Panc1 (cell line): ENCODE results near the gene RTL1.

Source experiments
- CTCF ChIP-seq: fragments of 450-650 bp; IDR thresholded peaks from 2 replicates; pipeline ENCODE4 v1.5.1; 2017; ENCODE audit warnings: mild to moderate bottlenecking
- POLR2AphosphoS5 ChIP-seq: IDR thresholded peaks from 2 replicates; pipeline ENCODE4 v1.6.1; 2012; ENCODE audit warnings: mild to moderate bottlenecking, low read depth, low read length, moderate library complexity
- REST ChIP-seq, 2 experiments: IDR thresholded peaks; 2 replicates each; pipeline ENCODE4 v1.6.1; 2011 to 2012; ENCODE audit warnings: low read depth in 2 of 2, control low read depth in 1 of 2, low read length in 1 of 2, mild to moderate bottlenecking in 1 of 2, moderate library complexity in 1 of 2; ENCODE audit not compliant: insufficient read depth in 1 of 2
- SIN3A ChIP-seq: IDR thresholded peaks from 2 replicates; pipeline ENCODE4 v1.6.1; 2012; ENCODE audit warnings: low read depth, mild to moderate bottlenecking, low read length, moderate library complexity, borderline replicate concordance; ENCODE audit not compliant: insufficient read depth

- TF ChIP-seq CTCF (no peak), POLR2AphosphoS5 (no peak), REST (IDR thresholded peaks at IDR 0.05; ENCODE audit: insufficient read depth in 1 of 2, low read depth in 2 of 2, low read length in 1 of 2) (no peak), SIN3A (no peak)
These were observed 64.8 kb downstream of the RTL1 start for GRCh38 chr14:100838493-100839314.
